ENCODE results near the gene CTTN.

GRCh38 chr11:70480711-70481110 is 82.4 kb downstream of the CTTN start:
- TF ChIP-seq CTCF (IDR thresholded peaks at IDR 0.05) (no peak), POLR2A (IDR thresholded peaks at IDR 0.05) (no peak)

All from testis (tissue), 2 donors.